C4-2B (cell line): ENCODE measurements around the gene PIK3CD.

Experiments used
- ZFX ChIP-seq: fragments of 450-650 bp; IDR thresholded peaks from 2 replicates; pipeline ENCODE4 v1.6.1; 2017
- TF ChIP-seq, protein P1 (sequence below): fragments of 450-650 bp; conservative IDR thresholded peaks from 2 replicates; pipeline ENCODE4 v1.5.1; 2017; ENCODE audit warnings: mild to moderate bottlenecking

DNA sequence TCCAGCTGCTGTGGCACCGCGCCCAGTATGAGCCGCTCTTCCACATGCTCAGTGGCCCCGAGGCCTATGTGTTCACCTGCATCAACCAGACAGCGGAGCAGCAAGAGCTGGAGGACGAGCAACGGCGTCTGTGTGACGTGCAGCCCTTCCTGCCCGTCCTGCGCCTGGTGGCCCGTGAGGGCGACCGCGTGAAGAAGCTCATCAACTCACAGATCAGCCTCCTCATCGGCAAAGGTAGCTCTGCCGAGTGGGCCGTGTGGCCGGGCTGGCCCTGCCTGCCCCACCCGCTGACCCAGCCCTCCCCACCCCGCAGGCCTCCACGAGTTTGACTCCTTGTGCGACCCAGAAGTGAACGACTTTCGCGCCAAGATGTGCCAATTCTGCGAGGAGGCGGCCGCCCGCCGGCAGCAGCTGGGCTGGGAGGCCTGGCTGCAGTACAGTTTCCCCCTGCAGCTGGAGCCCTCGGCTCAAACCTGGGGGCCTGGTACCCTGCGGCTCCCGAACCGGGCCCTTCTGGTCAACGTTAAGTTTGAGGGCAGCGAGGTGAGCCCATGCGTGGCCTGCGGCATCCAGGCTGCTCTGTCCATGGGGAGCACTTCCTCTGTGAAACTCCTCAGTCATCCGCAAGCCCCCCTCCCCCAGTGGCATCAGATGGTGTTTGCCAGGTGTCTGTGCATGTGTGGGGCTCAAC lies 64.2 kb downstream of the PIK3CD start:
- TF ChIP-seq, protein P1, sequence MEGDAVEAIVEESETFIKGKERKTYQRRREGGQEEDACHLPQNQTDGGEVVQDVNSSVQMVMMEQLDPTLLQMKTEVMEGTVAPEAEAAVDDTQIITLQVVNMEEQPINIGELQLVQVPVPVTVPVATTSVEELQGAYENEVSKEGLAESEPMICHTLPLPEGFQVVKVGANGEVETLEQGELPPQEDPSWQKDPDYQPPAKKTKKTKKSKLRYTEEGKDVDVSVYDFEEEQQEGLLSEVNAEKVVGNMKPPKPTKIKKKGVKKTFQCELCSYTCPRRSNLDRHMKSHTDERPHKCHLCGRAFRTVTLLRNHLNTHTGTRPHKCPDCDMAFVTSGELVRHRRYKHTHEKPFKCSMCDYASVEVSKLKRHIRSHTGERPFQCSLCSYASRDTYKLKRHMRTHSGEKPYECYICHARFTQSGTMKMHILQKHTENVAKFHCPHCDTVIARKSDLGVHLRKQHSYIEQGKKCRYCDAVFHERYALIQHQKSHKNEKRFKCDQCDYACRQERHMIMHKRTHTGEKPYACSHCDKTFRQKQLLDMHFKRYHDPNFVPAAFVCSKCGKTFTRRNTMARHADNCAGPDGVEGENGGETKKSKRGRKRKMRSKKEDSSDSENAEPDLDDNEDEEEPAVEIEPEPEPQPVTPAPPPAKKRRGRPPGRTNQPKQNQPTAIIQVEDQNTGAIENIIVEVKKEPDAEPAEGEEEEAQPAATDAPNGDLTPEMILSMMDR, result no peak
- no peak for TF ChIP-seq ZFX
